ENCODE results near the gene GABRA4.

- TF ChIP-seq, protein P1, sequence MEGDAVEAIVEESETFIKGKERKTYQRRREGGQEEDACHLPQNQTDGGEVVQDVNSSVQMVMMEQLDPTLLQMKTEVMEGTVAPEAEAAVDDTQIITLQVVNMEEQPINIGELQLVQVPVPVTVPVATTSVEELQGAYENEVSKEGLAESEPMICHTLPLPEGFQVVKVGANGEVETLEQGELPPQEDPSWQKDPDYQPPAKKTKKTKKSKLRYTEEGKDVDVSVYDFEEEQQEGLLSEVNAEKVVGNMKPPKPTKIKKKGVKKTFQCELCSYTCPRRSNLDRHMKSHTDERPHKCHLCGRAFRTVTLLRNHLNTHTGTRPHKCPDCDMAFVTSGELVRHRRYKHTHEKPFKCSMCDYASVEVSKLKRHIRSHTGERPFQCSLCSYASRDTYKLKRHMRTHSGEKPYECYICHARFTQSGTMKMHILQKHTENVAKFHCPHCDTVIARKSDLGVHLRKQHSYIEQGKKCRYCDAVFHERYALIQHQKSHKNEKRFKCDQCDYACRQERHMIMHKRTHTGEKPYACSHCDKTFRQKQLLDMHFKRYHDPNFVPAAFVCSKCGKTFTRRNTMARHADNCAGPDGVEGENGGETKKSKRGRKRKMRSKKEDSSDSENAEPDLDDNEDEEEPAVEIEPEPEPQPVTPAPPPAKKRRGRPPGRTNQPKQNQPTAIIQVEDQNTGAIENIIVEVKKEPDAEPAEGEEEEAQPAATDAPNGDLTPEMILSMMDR (conservative IDR thresholded peaks at IDR 0.05; ENCODE audit: low read length): no peak
- TF ChIP-seq EZH2phosphoT487 (IDR thresholded peaks at IDR 0.05; ENCODE audit: borderline replicate concordance, low read depth, low read length): no peak
These were observed 39.2 kb upstream of the GABRA4 start for GRCh38 chr4:47032405-47033106.

All from OCI-LY7 (cell line).